HepG2 (cell line): ENCODE data around the gene URAD. TPM values are rescaled to one million over a fixed set of nuclear protein-coding genes. Genes with fewer than 3 reads are reported as not detected.

Experiments used
- ATAC-seq: fragments of 200-7000 bp; cut with Tn5 transposase; 3 replicates; pipeline ENCODE4 v1.9.1; 2020; ENCODE audit warnings: mild to moderate bottlenecking, moderate library complexity
- BruUV-seq: library from RNA; stranded (reverse); fragments of 400-500 nt; replicated peaks from 2 replicates; lab custom pipeline; 2021; lab: Mats Ljungman, UMichigan
- CTCF ChIA-PET: fragments of 300-600 bp; formaldehyde crosslinking; extraction: SDS; loops from one replicate; lab custom pipeline; 2021; ENCODE audit warnings: low total read pairs, inconsistent platforms, low intra/inter-chr PET ratio; lab: Yijun Ruan, JAX
- POLR2A ChIA-PET: fragments of 350-600 bp; sonication (Branson Sonifier 250); formaldehyde crosslinking; loops from one replicate; lab custom pipeline; 2020; ENCODE audit warnings: antibody characterized with exemption, inconsistent platforms; lab: Yijun Ruan, JAX
- DNase-seq: peaks from one replicate; pipeline ENCODE4 v3.0.0-alpha.2; 2015; ENCODE audit warnings: low spot score
- FAIRE-seq: peaks from 3 replicates; lab custom pipeline; 2011; peaks lifted over from hg19 to GRCh38; lab: Jason Lieb, UNC
- H2AFZ ChIP-seq: one replicate; pipeline ENCODE4 v1.6.1; 2011; ENCODE audit warnings: low read length, inconsistent platforms
- H3K27ac ChIP-seq: fragments of 300-600 bp; 3 replicates; pipeline ENCODE4 v1.8.0; 2011; ENCODE audit warnings: mixed run types, mild to moderate bottlenecking, mixed read lengths, low read length, inconsistent platforms; ENCODE audit not compliant: insufficient read depth; ENCODE audit errors: extremely low read length
- H3K27me3 ChIP-seq, 2 experiments: fragments of 200-600 bp in 1 of 2; 2 replicates in 1 of 2; 3 replicates in 1 of 2; pipeline versions ENCODE4 v1.6.0 to v1.8.0; 2011; ENCODE audit warnings: low read length in 2 of 2, mild to moderate bottlenecking in 2 of 2, moderate library complexity in 2 of 2, inconsistent platforms in 1 of 2; ENCODE audit not compliant: insufficient read depth in 2 of 2, control insufficient read depth in 1 of 2
- H3K36me3 ChIP-seq, 2 experiments: fragments of 200-600 bp in 1 of 2; replicated peaks in 1 of 2; 2 replicates in 1 of 2; 3 replicates in 1 of 2; pipeline versions ENCODE4 v1.5.1 to v1.8.0; 2011; ENCODE audit warnings: low read length in 2 of 2, inconsistent platforms in 1 of 2; ENCODE audit not compliant: insufficient read depth in 2 of 2, control insufficient read depth in 1 of 2
- H3K4me1 ChIP-seq: 2 replicates; pipeline ENCODE4 v1.5.1; 2012; ENCODE audit warnings: low read length, inconsistent platforms; ENCODE audit not compliant: insufficient read depth
- H3K4me2 ChIP-seq: 2 replicates; pipeline ENCODE4 v1.6.0; 2011; ENCODE audit warnings: low read depth, low read length, inconsistent platforms
- H3K4me3 ChIP-seq, 3 experiments: fragments of 200-600 bp in 1 of 3; sonication (generic), shearing (Covaris generic) in 1 of 3; replicated peaks in 1 of 3; 2 replicates each; pipeline ENCODE4 v1.5.1; 2011 to 2016; ENCODE audit warnings: low read length in 3 of 3, inconsistent platforms in 2 of 3, low read depth in 2 of 3, mild to moderate bottlenecking in 2 of 3, control low read depth in 1 of 3, mixed read lengths in 1 of 3; ENCODE audit not compliant: insufficient read depth in 1 of 3
- H3K79me2 ChIP-seq: one replicate; pipeline ENCODE4 v1.6.1; 2011; ENCODE audit warnings: low read length, inconsistent platforms; ENCODE audit not compliant: insufficient read depth
- H3K9ac ChIP-seq: 2 replicates; pipeline ENCODE4 v1.6.0; 2011; ENCODE audit warnings: mild to moderate bottlenecking, low read depth, low read length, inconsistent platforms; ENCODE audit not compliant: insufficient read depth
- H3K9me3 ChIP-seq: 2 replicates; pipeline ENCODE4 v1.5.1; 2012; ENCODE audit warnings: mild to moderate bottlenecking, low read length
- H4K20me1 ChIP-seq: 2 replicates; pipeline ENCODE4 v1.6.0; 2011; ENCODE audit warnings: inconsistent platforms, mild to moderate bottlenecking, low read length, moderate library complexity; ENCODE audit not compliant: insufficient read depth
- HNRNPLL ChIP-seq: fragments of 200-400 bp; formaldehyde crosslinking; IDR thresholded peaks from 2 replicates; pipeline ENCODE4 v1.6.1; 2017; ENCODE audit warnings: mild to moderate bottlenecking, low read depth, low read length; ENCODE audit not compliant: poor library complexity, severe bottlenecking
- NRL ChIP-seq: sonication (generic); formaldehyde crosslinking; IDR thresholded peaks from 2 replicates; pipeline ENCODE4 v1.5.0; 2020; ENCODE audit warnings: missing genetic modification reagents, mild to moderate bottlenecking, moderate library complexity, borderline replicate concordance
- ONECUT2 ChIP-seq: sonication (generic); formaldehyde crosslinking; IDR thresholded peaks from 2 replicates; pipeline ENCODE4 v1.4.0; 2020; ENCODE audit warnings: missing genetic modification reagents
- RBAK ChIP-seq: sonication (generic); formaldehyde crosslinking; IDR thresholded peaks from 2 replicates; pipeline ENCODE4 v1.5.1; 2020; ENCODE audit warnings: mild to moderate bottlenecking, missing genetic modification reagents
- ZNF441 ChIP-seq: sonication (generic); formaldehyde crosslinking; IDR thresholded peaks from 2 replicates; pipeline ENCODE4 v1.7.0; 2021; ENCODE audit warnings: missing genetic modification reagents, borderline replicate concordance
- WGBS: methylation state at CpG from one replicate; pipeline ENCODE4 v1.1.6; 2017; ENCODE audit warnings: low lambda C conversion rate; 5-methylcytosine and 5-hydroxymethylcytosine counted together
- in situ Hi-C: cut with HindIII; loops from 2 replicates; pipeline ENCODE4 v1.10.0; 2017; ENCODE audit warnings: low pct_unique_long_range_greater_than_20kb; ENCODE audit not compliant: extremely low pct_ligation_motif_present
- intact Hi-C: fragments of 100-400 bp; cut with micrococcal nuclease; formaldehyde crosslinking; loops from one replicate; pipeline ENCODE4 v1.10.0; 2022; ENCODE audit not compliant: unreplicated experiment
- polyA plus RNA-seq, 8 experiments: library from polyadenylated mRNA; depleted of rRNA in 3 of 8; stranded (reverse) in 7 of 8; unstranded in 1 of 8; fragments of >200 nt; fragmentation: Illumina TruSeq in 4 of 8; extraction: Trizol in 4 of 8; gene quantifications; 2 replicates each; pipeline versions ENCODE4 v1.2.1 to v1.2.3, GENCODE V29; 2011 to 2016; ENCODE audit warnings: low read depth in 4 of 8, missing spikeins in 1 of 8, mixed read lengths in 1 of 8; ENCODE audit not compliant: insufficient read depth in 1 of 8
- total RNA-seq, 5 experiments: library from RNA; depleted of rRNA; stranded (reverse); fragments of >200 nt; fragmentation: Illumina TruSeq; extraction: Trizol; gene quantifications; 2 replicates each; pipeline ENCODE4 v1.2.3, GENCODE V29; 2016; ENCODE audit warnings: low read depth in 1 of 5

Gene URAD
- total and polyA plus RNA-seq, 2 of the 13 experiments (the other 11 are each of a cell fraction or from before 2014, with no cell fraction given) = not detected

- BruUV-seq = no TSS peak
- in situ Hi-C loops = loop anchor here (5.0 to 25.0 kb wide), 2 partner anchors 149 to 494 kb away; no protein-coding TSS in a partner anchor
- ChIA-PET POLR2A (interaction anchor here (2.2 kb wide), 1 partner anchor 20 kb away, joined by 6 read pairs; no protein-coding TSS in a partner anchor), CTCF (interaction anchor here (1.5 kb wide), 1 partner anchor 619 kb away, joined by 3 read pairs; no protein-coding TSS in a partner anchor)
- ATAC-seq = peak; percentile 28
- 26% methylated on average over 11 of the region's 11 CpGs for WGBS
- no peak overlapping the region for H3K9ac ChIP-seq
- H3K4me3 ChIP-seq = no peak overlapping the region
- H2AFZ ChIP-seq = no peak overlapping the region
- H3K27me3 ChIP-seq = peaks cover 9 to 48% of the 10 kb centered on the region in 2 experiments
- no peak for TF ChIP-seq ZNF441 (CRISPR knock-in tag)
- no peak for TF ChIP-seq NRL (CRISPR knock-in tag)
- TF ChIP-seq RBAK (CRISPR knock-in tag) = no peak
- TF ChIP-seq ONECUT2 = no peak
- TF ChIP-seq HNRNPLL = no peak
- H3K36me3 ChIP-seq = no peaks in the 10 kb centered on the region
- DNase-seq = no peak
- intact Hi-C loops = loop anchor here (5.0 to 10.0 kb wide), 4 partner anchors 209 to 996 kb away; no protein-coding TSS in a partner anchor
- no peaks in the 10 kb centered on the region for H3K79me2 ChIP-seq
- no peak for FAIRE-seq
- no peaks in the 10 kb centered on the region for H3K9me3 ChIP-seq
- H3K4me1 ChIP-seq = peaks cover 13% of the 10 kb centered on the region
- no peak overlapping the region for H3K27ac ChIP-seq
- peak overlapping the region; percentile 48 for H3K4me2 ChIP-seq
- no peaks in the 10 kb centered on the region for H4K20me1 ChIP-seq
Measured at GRCh38 chr13:27981006-27981708, 7.3 kb downstream of the URAD start.
